GM18951 (cell line): ENCODE results near the gene NGLY1.

Experiments used
- POLR2A ChIP-seq: IDR thresholded peaks from 4 replicates; pipeline ENCODE4 v1.6.1; 2011; ENCODE audit warnings: mild to moderate bottlenecking; ENCODE audit not compliant: insufficient read length, insufficient read depth; ENCODE audit errors: extremely low read depth
- in situ Hi-C: fragments of 300-500 bp; cut with MboI; formaldehyde crosslinking; loops from one replicate; pipeline ENCODE4 v1.12.0; 2022; ENCODE audit warnings: low sequenced_read_pairs, mixed read lengths, inconsistent platforms; ENCODE audit not compliant: unreplicated experiment

The NGLY1 gene

GRCh38 chr3:25782938-25783660, at the start of gene NGLY1:
TSS of gene NGLY1 (minus strand) at chr3:25783443. CDS start at chr3:25783390, 53 bp downstream.
- peak; percentile 94 for TF ChIP-seq POLR2A
- in situ Hi-C loops = no loop called here

DNA sequence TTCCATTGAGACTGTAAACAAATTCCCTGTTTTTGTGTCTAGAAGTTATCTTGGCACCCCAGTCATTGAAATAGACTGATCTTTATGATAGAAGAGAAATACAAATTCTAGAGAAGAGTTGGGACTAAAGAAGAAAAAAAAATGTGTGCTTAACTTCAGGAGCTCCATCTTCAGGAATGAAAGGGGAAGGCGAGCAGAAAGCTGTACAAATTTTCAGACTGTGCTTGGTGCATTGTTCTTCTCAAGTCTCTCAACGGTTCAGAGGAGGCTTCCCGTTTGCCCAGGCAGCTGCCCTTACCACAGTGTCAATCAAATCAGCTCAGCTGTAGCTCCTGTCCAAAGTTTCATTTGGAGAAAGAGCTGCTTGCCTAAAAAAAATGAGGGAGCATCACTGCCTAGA, 48.3 kb upstream of the NGLY1 start:
- in situ Hi-C loops = no loop called here
- no peak for TF ChIP-seq POLR2A

DNA sequence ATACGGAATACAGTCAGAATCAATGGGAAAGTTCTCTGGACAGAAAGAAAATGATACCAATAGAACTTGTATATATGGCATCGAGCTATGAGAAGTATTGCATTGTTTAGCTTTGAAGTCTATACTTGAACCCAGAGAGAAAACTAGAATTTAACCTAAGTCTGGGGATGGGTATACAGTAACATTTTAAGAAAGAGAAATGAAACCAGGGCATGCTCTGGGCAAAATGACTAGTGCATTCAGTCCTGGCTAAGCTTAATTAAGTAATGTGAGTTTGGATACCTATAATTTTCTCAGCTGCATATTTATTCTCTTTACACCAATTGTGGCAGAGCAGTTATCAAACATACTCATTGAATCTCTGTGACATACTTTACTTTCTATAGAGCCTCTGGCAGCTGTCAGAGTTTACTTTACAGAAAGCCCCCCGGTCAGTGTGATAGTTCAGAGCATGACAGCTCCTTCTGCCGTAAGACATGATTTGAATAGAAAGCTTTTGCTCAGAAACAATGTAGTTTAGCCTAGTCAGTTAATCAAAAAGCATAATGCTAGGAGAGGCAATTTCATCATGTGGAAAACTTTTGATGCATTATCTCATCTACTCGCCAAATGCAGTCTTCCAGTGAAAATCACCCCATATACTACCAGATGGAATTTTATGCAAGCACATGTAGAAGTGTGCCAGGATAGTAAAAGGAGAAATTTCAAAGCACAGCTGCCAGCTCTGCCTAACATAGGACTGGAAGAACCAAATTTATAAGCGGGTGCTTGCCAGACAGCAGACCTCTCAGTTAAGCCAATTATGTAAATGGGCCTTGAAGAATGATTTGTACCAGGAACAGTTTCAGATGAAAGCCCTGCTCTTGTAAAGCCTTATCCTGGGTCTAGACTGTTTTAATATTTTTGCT, 47.4 kb upstream of the NGLY1 start:
- in situ Hi-C loops = no loop called here
- no peak for TF ChIP-seq POLR2A

DNA sequence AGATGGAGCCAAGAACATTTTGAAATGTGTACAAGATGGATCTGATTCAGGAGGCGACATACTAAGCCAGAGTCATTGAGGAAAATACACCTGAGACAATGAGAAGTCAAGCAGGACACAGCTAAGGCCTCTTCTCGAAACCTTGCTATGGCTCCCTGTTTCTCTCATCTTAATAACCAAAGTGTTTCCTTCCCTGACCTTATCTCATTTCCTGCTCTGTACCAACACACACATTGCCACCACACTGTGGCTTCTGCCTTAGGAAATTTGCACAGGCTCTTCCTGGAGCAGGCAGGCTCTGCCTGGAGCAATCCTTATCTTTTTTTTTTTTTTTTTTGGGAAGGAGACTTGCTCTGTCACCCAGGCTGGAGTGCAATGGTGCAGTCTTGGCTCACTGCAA, 43.3 kb upstream of the NGLY1 start:
- in situ Hi-C loops = no loop called here

DNA sequence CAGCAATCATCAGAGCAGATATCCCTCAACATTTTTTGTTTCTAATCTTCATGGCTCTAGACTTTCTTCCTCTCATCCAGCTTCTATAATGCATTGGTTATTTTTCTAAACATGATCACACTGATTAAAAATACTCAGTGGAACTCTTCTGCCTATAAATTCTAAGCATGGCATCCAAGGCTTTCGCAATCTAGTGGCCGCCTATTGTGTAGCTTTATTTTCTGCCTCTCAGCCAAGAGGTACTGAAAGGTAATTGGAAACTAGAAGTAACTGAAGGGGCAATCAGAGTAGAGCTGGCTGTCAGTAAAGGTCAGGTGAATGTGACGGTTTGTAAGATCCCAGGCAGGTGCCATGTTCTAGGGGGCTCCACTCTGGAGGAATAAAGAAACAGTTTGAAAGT, 40.1 kb upstream of the NGLY1 start:
- in situ Hi-C loops = no loop called here
- TF ChIP-seq POLR2A = no peak

More for the DNA sequence above, 43.3 kb upstream of the NGLY1 start:
- no peak for TF ChIP-seq POLR2A

GRCh38 chr3:25821746-25822573, 38.7 kb upstream of the NGLY1 start:
- no peak for TF ChIP-seq POLR2A
- in situ Hi-C loops = no loop called here

- in situ Hi-C loops = no loop called here
- TF ChIP-seq POLR2A = no peak
These were observed 37.7 kb upstream of the NGLY1 start for GRCh38 chr3:25820816-25821486.

DNA sequence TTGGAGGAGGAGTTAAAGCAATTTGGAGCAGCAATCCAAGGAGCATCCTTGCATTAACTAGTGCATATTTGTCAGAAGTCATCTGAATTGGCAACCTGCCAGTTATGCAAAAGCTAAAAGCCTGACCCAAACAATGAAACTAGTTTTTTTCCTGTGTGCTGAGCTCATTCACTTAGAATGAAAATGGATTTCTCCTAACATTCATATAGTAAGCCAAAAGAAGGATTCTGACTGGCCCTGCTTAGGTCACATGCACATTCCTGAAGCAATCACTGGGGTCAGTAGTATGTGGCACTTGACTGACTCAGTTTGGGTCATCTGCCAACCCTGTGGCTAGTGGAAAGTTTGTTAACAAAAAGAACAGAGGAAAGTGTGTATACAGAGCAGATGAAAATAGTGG, 37.1 kb upstream of the NGLY1 start:
- in situ Hi-C loops = no loop called here
- no peak for TF ChIP-seq POLR2A

- in situ Hi-C loops = no loop called here
- TF ChIP-seq POLR2A = no peak
These were observed 35.1 kb upstream of the NGLY1 start for GRCh38 chr3:25818335-25818734.

DNA sequence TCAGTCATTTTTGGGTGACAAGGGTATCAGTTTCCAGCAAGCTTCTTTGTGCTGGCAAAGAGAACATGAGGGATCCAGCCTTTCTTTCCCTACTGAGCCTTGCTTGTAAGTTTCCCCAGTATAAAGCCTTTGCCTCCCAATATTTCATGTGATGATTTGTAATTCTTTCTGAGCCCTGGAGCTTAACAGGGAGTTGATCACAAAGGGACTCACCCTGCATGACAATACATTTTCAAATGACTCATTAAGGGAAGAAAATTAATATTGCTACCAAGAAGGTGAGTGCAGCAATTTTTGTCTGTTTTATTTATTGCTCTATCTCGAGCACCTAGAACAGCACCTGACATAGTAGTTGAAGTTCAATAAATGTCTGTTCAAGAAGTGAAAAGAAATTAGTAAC, 34.4 kb upstream of the NGLY1 start:
- in situ Hi-C loops = no loop called here
- no peak for TF ChIP-seq POLR2A

DNA sequence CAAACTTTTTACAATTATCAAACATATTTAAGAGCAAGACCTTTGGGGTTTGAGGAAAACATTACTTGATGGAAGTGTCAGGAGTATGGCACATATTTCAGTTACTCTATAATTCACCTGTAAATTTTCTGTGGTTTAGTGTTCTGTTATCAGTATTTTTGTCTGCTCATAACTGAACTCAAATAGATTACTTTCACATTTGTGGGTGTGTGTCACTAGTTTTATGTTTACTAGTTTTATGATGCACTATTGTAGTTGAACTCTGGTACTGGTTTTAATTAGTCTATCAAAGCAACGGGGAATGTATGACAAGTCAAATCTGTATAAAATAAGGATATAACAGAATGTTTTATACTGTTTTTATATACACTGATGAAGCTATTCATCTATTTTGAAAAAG, 33.9 kb upstream of the NGLY1 start:
- in situ Hi-C loops = no loop called here

GRCh38 chr3:25812644-25813043, 29.4 kb upstream of the NGLY1 start:
- in situ Hi-C loops = no loop called here
- no peak for TF ChIP-seq POLR2A

More for the DNA sequence above, 33.9 kb upstream of the NGLY1 start:
- TF ChIP-seq POLR2A = no peak

- in situ Hi-C loops = no loop called here
- TF ChIP-seq POLR2A = no peak
These were observed 21.4 kb upstream of the NGLY1 start for GRCh38 chr3:25804676-25805075.

DNA sequence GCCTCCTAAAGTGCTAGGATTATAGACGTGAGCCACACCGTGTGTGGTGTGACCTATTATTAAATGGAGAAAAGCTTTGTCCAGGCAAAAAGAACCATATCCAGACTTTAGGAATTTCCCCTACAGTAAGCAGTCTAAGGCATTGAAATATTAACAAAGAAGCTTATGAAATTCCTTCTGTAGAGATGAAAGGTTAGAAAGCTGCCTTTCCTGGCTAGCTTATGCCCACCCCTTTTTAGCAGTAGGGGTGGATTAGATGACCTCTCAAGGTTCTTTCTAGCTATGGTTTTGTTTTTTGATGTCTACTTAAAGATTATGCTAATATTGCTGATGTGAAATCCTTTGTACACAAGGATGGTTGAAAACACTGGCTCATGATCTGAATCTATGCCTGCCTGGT, 20.6 kb upstream of the NGLY1 start:
- TF ChIP-seq POLR2A = no peak
- in situ Hi-C loops = no loop called here
